ENCODE measurements around the gene SCD5.

- TF ChIP-seq TAF1 (IDR thresholded peaks at IDR 0.05; ENCODE audit: borderline replicate concordance, low read depth, low read length) = no peak
- no peak for TF ChIP-seq POLR2A (IDR thresholded peaks at IDR 0.05; ENCODE audit: low read depth, low read length)
Measured at GRCh38 chr4:82748810-82749470, 49.7 kb downstream of the SCD5 start.
